ENCODE data around the gene DCPS. TPM values are rescaled to one million over a fixed set of nuclear protein-coding genes. Genes with fewer than 3 reads are reported as not detected.
"Not testable (repeated sequence)": the region's sequence is repeated elsewhere in the genome, so short reads cannot be mapped to it uniquely, and the experiment has no call there.

The DCPS gene
- total RNA-seq, 1 donor from 2014 or later, result 11.3 TPM

- Mint-ChIP-seq H3K27ac (ENCODE audit: unreplicated experiment) (no peak overlapping the region), H3K27me3 (ENCODE audit: low read depth, unreplicated experiment) (no peaks in the 10 kb centered on the region), H3K4me3 (ENCODE audit: unreplicated experiment) (no peak overlapping the region), H3K9me3 (ENCODE audit: unreplicated experiment) (no peaks in the 10 kb centered on the region), H3K4me1 (ENCODE audit: low read depth, unreplicated experiment) (no peaks in the 10 kb centered on the region), H3K36me3 (ENCODE audit: low read depth, unreplicated experiment) (no peaks in the 10 kb centered on the region)
- no peaks in the 10 kb centered on the region for H3K79me2 ChIP-seq (ENCODE audit: insufficient read depth, low read length)
- H4K20me1 ChIP-seq (ENCODE audit: insufficient read depth, low read length), result peaks cover 25% of the 10 kb centered on the region
- DNase-seq (ENCODE audit: low read depth), result no peak
- no peaks in the 10 kb centered on the region for H3K4me1 ChIP-seq (ENCODE audit: insufficient read depth, low read length)
- no peak overlapping the region for H3K9ac ChIP-seq (ENCODE audit: low read length)
- H3K27me3 ChIP-seq (ENCODE audit: insufficient read depth, low read length), result no peaks in the 10 kb centered on the region
- FAIRE-seq, result no peak
- H3K4me2 ChIP-seq (ENCODE audit: low read length), result no peak overlapping the region
- TF ChIP-seq, protein P1, sequence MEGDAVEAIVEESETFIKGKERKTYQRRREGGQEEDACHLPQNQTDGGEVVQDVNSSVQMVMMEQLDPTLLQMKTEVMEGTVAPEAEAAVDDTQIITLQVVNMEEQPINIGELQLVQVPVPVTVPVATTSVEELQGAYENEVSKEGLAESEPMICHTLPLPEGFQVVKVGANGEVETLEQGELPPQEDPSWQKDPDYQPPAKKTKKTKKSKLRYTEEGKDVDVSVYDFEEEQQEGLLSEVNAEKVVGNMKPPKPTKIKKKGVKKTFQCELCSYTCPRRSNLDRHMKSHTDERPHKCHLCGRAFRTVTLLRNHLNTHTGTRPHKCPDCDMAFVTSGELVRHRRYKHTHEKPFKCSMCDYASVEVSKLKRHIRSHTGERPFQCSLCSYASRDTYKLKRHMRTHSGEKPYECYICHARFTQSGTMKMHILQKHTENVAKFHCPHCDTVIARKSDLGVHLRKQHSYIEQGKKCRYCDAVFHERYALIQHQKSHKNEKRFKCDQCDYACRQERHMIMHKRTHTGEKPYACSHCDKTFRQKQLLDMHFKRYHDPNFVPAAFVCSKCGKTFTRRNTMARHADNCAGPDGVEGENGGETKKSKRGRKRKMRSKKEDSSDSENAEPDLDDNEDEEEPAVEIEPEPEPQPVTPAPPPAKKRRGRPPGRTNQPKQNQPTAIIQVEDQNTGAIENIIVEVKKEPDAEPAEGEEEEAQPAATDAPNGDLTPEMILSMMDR (IDR thresholded peaks at IDR 0.05; ENCODE audit: insufficient read depth, low read depth, low read length), result no peak
- no peak for TF ChIP-seq EZH2 (IDR thresholded peaks at IDR 0.05; ENCODE audit: insufficient read depth, low read length)
- no peak overlapping the region for H3K4me3 ChIP-seq (ENCODE audit: insufficient read depth, low read depth, low read length)
- H2AFZ ChIP-seq (ENCODE audit: low read depth, low read length), result no peak overlapping the region
- no peaks in the 10 kb centered on the region for H3K9me3 ChIP-seq (ENCODE audit: insufficient read depth, low read depth, low read length)
- no peaks in the 10 kb centered on the region for H3K36me3 ChIP-seq (ENCODE audit: insufficient read depth, low read length)
- H3K27ac ChIP-seq (ENCODE audit: low read depth, low read length), result no peak overlapping the region
These were observed 82.3 kb downstream of the DCPS start for GRCh38 chr11:126385991-126386728.

GRCh38 chr11:126386729-126387071 lies 82.8 kb downstream of the DCPS start:
- not testable (repeated sequence) for H3K4me1 ChIP-seq (ENCODE audit: insufficient read depth, low read length); H3K36me3 ChIP-seq (ENCODE audit: insufficient read depth, low read length); H3K36me3 Mint-ChIP-seq (ENCODE audit: low read depth, unreplicated experiment); H3K4me3 ChIP-seq (ENCODE audit: insufficient read depth, low read depth, low read length); H3K4me2 ChIP-seq (ENCODE audit: low read length); FAIRE-seq; H3K27me3 Mint-ChIP-seq (ENCODE audit: low read depth, unreplicated experiment); H3K9me3 Mint-ChIP-seq (ENCODE audit: unreplicated experiment); H3K27me3 ChIP-seq (ENCODE audit: insufficient read depth, low read length); H3K9me3 ChIP-seq (ENCODE audit: insufficient read depth, low read depth, low read length); H3K9ac ChIP-seq (ENCODE audit: low read length); H3K79me2 ChIP-seq (ENCODE audit: insufficient read depth, low read length); H3K4me1 Mint-ChIP-seq (ENCODE audit: low read depth, unreplicated experiment); H3K27ac ChIP-seq (ENCODE audit: low read depth, low read length); H3K4me3 Mint-ChIP-seq (ENCODE audit: unreplicated experiment); DNase-seq (ENCODE audit: low read depth); H2AFZ ChIP-seq (ENCODE audit: low read depth, low read length); H3K27ac Mint-ChIP-seq (ENCODE audit: unreplicated experiment)
- H4K20me1 ChIP-seq (ENCODE audit: insufficient read depth, low read length), result peaks cover 30% of the 10 kb centered on the region

- Histone ChIP-seq H3K9me3 (ENCODE audit: insufficient read depth, low read depth, low read length) (no peaks in the 10 kb centered on the region), H4K20me1 (ENCODE audit: insufficient read depth, low read length) (peaks cover 40% of the 10 kb centered on the region), H3K9ac (ENCODE audit: low read length) (no peak overlapping the region), H3K27me3 (ENCODE audit: insufficient read depth, low read length) (no peaks in the 10 kb centered on the region), H3K4me3 (ENCODE audit: insufficient read depth, low read depth, low read length) (no peak overlapping the region), H3K4me1 (ENCODE audit: insufficient read depth, low read length) (peaks cover 3% of the 10 kb centered on the region), H3K27ac (ENCODE audit: low read depth, low read length) (no peak overlapping the region), H2AFZ (ENCODE audit: low read depth, low read length) (no peak overlapping the region), H3K4me2 (ENCODE audit: low read length) (no peak overlapping the region), H3K36me3 (ENCODE audit: insufficient read depth, low read length) (no peaks in the 10 kb centered on the region), H3K79me2 (ENCODE audit: insufficient read depth, low read length) (peaks cover 2% of the 10 kb centered on the region)
- Mint-ChIP-seq H3K36me3 (ENCODE audit: low read depth, unreplicated experiment) (peaks cover 2% of the 10 kb centered on the region), H3K27ac (ENCODE audit: unreplicated experiment) (no peak overlapping the region), H3K4me3 (ENCODE audit: unreplicated experiment) (no peak overlapping the region), H3K4me1 (ENCODE audit: low read depth, unreplicated experiment) (no peaks in the 10 kb centered on the region), H3K27me3 (ENCODE audit: low read depth, unreplicated experiment) (no peaks in the 10 kb centered on the region), H3K9me3 (ENCODE audit: unreplicated experiment) (no peaks in the 10 kb centered on the region)
- TF ChIP-seq, protein P1 (IDR thresholded peaks at IDR 0.05; ENCODE audit: insufficient read depth, low read depth, low read length), result no peak
- no peak for TF ChIP-seq EZH2 (IDR thresholded peaks at IDR 0.05; ENCODE audit: insufficient read depth, low read length)
- no peak for DNase-seq (ENCODE audit: low read depth)
- peak; percentile 41 for FAIRE-seq
These were observed 84.0 kb downstream of the DCPS start for GRCh38 chr11:126387857-126388256.

Data from astrocyte (in vitro differentiated cells and primary cell).